C4-2B (cell line): ENCODE results near the gene SOX2.

Source experiments
- H3K27ac ChIP-seq: fragments of 450-650 bp; 2 replicates; pipeline ENCODE4 v1.5.1; 2017
- ZFX ChIP-seq: fragments of 450-650 bp; IDR thresholded peaks from 2 replicates; pipeline ENCODE4 v1.6.1; 2017
- TF ChIP-seq, protein P1 (sequence below): fragments of 450-650 bp; conservative IDR thresholded peaks from 2 replicates; pipeline ENCODE4 v1.5.1; 2017; ENCODE audit warnings: mild to moderate bottlenecking

Gene SOX2

DNA sequence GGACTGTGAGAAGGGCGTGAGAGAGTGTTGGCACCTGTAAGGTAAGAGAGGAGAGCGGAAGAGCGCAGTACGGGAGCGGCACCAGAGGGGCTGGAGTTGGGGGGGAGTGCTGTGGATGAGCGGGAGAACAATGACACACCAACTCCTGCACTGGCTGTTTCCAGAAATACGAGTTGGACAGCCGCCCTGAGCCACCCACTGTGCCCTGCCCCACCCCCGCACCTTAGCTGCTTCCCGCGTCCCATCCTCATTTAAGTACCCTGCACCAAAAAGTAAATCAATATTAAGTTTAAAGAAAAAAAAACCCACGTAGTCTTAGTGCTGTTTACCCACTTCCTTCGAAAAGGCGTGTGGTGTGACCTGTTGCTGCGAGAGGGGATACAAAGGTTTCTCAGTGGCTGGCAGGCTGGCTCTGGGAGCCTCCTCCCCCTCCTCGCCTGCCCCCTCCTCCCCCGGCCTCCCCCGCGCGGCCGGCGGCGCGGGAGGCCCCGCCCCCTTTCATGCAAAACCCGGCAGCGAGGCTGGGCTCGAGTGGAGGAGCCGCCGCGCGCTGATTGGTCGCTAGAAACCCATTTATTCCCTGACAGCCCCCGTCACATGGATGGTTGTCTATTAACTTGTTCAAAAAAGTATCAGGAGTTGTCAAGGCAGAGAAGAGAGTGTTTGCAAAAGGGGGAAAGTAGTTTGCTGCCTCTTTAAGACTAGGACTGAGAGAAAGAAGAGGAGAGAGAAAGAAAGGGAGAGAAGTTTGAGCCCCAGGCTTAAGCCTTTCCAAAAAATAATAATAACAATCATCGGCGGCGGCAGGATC, at the start of gene SOX2:
SOX2 (plus strand) TSS at position 601 of the 811 bp plus-strand sequence. CDS start 436 bp downstream, outside the sequence.
- no peak within 1 kb of the TSS for H3K27ac ChIP-seq
- TF ChIP-seq, protein P1, sequence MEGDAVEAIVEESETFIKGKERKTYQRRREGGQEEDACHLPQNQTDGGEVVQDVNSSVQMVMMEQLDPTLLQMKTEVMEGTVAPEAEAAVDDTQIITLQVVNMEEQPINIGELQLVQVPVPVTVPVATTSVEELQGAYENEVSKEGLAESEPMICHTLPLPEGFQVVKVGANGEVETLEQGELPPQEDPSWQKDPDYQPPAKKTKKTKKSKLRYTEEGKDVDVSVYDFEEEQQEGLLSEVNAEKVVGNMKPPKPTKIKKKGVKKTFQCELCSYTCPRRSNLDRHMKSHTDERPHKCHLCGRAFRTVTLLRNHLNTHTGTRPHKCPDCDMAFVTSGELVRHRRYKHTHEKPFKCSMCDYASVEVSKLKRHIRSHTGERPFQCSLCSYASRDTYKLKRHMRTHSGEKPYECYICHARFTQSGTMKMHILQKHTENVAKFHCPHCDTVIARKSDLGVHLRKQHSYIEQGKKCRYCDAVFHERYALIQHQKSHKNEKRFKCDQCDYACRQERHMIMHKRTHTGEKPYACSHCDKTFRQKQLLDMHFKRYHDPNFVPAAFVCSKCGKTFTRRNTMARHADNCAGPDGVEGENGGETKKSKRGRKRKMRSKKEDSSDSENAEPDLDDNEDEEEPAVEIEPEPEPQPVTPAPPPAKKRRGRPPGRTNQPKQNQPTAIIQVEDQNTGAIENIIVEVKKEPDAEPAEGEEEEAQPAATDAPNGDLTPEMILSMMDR = no peak
- no peak for TF ChIP-seq ZFX

DNA sequence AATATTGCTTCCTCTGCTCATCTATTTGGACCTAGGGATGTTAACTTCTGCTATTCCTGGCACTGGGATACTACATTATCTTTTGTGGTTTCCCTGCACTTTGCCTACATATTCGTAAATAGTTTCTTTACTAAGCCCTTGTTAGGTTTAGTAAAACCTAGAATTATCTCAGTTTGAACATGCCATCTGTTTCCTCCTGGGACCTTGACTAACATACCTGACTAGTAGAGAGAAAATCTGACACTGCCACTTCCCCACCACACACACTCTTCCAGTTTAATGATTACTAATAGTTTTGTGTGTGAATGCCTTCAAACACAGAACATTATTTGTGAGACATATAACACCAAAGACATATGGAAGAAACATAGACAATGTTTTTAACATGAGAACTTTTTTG, 28.2 kb upstream of the SOX2 start:
- no peak overlapping the region for H3K27ac ChIP-seq
- TF ChIP-seq ZFX = no peak
- TF ChIP-seq, protein P1 = no peak

DNA sequence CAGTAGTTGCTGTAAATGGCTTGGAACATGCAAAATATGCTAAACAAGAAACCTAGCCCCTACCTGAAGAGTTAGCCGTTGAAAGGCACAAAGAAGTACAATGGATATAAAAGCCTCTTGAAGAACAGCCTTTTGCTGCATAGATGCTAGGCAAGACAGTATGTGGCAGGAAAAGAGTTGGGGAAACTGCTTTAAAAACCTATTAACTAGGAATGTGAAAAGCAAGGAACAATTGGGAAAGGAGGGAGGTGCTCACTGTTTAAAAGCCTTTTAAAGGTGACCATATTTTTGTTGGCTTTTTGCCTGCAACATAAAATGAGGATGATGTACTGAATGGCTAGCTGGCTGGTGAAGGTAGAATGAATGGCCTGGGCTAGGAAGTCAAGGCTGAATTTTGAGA, 24.5 kb upstream of the SOX2 start:
- no peak for TF ChIP-seq ZFX
- TF ChIP-seq, protein P1 = no peak
- H3K27ac ChIP-seq = no peak overlapping the region

DNA sequence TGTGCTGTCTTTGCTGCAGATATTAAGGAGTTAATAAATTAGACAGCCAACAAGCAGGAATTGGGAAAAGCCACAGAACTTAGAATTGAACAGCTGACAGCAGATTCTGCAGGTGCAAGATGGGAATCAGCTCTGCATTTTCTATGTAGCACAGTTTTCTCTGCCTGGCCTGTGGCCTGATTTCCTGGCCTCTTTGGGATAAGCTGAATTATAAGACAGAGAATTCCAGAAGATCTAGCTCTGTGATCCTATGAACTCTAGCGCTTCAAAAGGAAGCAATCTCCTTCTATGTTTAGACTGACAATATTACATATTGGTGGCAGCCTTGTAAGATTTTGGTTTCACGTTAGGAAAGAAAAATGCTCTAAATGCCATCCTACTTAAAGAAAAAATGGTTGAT, 24.0 kb upstream of the SOX2 start:
- TF ChIP-seq, protein P1 = no peak
- TF ChIP-seq ZFX = no peak

DNA sequence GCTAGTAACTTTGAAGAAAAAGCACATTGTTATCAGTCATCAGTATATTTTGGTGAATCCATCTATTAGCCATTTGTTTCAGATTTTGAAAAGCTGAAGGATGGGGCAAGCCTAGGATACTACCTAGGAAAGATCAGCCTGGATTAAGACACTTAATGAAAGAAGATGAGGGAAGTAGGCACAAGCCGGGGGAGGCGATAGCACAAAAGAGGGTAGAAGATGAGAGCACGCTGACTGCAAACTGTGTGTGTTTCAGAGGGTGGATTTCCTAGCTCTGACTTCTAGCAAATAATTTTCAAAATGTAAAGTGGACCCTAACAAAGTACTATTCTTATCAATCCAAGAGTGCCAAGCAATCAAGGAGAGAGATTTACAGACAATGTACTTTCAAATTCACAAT, 22.2 kb upstream of the SOX2 start:
- TF ChIP-seq, protein P1 = no peak
- no peak for TF ChIP-seq ZFX
- H3K27ac ChIP-seq = no peak overlapping the region

More for the DNA sequence above, 24.0 kb upstream of the SOX2 start:
- no peak overlapping the region for H3K27ac ChIP-seq

DNA sequence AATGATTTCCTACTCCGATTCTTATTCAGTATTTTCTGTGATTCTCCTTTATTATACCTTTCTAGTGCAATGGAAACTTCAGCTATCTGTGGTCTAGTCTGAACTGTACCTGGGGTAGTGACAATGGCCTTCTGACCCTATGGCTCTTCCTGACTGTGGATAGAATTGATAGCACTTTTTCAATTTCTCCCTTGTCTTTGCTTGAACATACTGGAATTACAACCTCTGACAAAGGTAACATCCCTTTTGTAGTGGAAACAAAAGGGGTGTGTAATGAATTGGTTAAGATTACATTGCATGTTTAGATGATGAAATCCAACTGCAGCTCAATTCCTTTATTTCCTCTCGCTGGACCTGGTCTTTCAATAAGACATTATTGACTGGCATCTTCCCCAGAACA, 21.0 kb upstream of the SOX2 start:
- TF ChIP-seq, protein P1 = no peak
- no peak for TF ChIP-seq ZFX

DNA sequence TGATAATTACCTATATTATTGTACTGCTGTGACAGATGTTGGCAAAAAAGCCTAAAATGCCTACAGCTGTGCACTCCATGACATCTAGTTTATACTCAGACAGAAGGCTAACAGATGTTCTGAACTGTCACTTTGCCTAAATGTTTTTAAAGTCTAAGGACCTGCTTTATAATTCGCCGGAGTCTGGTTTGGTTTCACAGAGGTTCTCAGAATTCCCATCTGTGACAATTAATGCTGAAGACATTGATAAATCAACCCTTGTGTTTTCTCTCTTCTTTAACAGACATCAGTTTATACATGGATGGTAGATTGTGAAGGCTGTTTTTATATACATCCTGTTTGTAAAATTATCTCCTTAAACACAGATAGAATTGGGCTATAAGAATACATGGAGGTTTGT, 19.8 kb upstream of the SOX2 start:
- H3K27ac ChIP-seq = no peak overlapping the region
- TF ChIP-seq, protein P1 = no peak
- TF ChIP-seq ZFX = no peak

More for the DNA sequence above, 21.0 kb upstream of the SOX2 start:
- no peak overlapping the region for H3K27ac ChIP-seq
